Measurements from ENCODE around the gene TMCO5A.

DNA sequence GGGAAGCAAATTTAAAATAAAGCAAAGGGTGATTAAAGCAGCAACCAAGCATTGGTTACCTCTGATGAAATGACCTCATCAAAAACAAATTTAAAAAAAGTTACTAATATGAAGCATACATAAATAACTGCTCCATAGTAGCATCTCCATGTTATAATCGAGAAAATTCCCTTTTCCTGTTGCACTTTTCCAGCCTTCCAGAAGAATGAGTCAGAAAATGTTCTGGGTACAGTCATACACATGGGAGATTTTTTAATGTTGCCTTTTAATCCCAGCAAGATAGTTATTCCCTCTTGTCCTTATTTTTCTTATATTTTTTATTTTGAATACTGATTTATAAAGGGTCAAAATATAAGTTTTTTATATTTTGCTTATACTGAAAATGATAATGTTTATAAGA lies 2.6 kb upstream of the TMCO5A start:
- TF ChIP-seq, protein P1, sequence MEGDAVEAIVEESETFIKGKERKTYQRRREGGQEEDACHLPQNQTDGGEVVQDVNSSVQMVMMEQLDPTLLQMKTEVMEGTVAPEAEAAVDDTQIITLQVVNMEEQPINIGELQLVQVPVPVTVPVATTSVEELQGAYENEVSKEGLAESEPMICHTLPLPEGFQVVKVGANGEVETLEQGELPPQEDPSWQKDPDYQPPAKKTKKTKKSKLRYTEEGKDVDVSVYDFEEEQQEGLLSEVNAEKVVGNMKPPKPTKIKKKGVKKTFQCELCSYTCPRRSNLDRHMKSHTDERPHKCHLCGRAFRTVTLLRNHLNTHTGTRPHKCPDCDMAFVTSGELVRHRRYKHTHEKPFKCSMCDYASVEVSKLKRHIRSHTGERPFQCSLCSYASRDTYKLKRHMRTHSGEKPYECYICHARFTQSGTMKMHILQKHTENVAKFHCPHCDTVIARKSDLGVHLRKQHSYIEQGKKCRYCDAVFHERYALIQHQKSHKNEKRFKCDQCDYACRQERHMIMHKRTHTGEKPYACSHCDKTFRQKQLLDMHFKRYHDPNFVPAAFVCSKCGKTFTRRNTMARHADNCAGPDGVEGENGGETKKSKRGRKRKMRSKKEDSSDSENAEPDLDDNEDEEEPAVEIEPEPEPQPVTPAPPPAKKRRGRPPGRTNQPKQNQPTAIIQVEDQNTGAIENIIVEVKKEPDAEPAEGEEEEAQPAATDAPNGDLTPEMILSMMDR (IDR thresholded peaks at IDR 0.05) = no peak
- TF ChIP-seq POLR2A (IDR thresholded peaks at IDR 0.05) (no peak), EP300 (IDR thresholded peaks at IDR 0.05) (no peak)

All from ovary (tissue), 3 donors.